ENCODE results near the gene NRDC.

NRDC gene

GRCh38 chr1:51878616-51879336, at the start of gene NRDC:
TSS of gene NRDC (minus strand) at chr1:51878727. CDS start at chr1:51878615, 112 bp downstream.
- peak within 1 kb of the TSS; percentile 99 for H3K4me3 ChIP-seq (ENCODE audit: low read depth, low read length)

GRCh38 chr1:51927029-51927428, 48.5 kb upstream of the NRDC start:
- no peak overlapping the region for H3K4me3 ChIP-seq (ENCODE audit: low read depth, low read length)
- DNase-seq (ENCODE audit: low read depth) = no peak

More at GRCh38 chr1:51878616-51879336, at the start of gene NRDC:
- peak; percentile 99 for DNase-seq (ENCODE audit: low read depth)

GRCh38 chr1:51926171-51926812, 47.8 kb upstream of the NRDC start:
- no peak overlapping the region for H3K4me3 ChIP-seq (ENCODE audit: low read depth, low read length)
- no peak for DNase-seq (ENCODE audit: low read depth)

GRCh38 chr1:51924455-51924854, 45.9 kb upstream of the NRDC start:
- no peak overlapping the region for H3K4me3 ChIP-seq (ENCODE audit: low read depth, low read length)
- no peak for DNase-seq (ENCODE audit: low read depth)

- DNase-seq (ENCODE audit: low read depth) = no peak
- H3K4me3 ChIP-seq (ENCODE audit: low read depth, low read length) = no peak overlapping the region
These were observed 43.5 kb upstream of the NRDC start for GRCh38 chr1:51922040-51922439.

- DNase-seq (ENCODE audit: low read depth) = no peak
- H3K4me3 ChIP-seq (ENCODE audit: low read depth, low read length) = no peak overlapping the region
These were observed 41.6 kb upstream of the NRDC start for GRCh38 chr1:51920130-51920529.

- no peak overlapping the region for H3K4me3 ChIP-seq (ENCODE audit: low read depth, low read length)
- no peak for DNase-seq (ENCODE audit: low read depth)
These were observed 41.2 kb upstream of the NRDC start for GRCh38 chr1:51919684-51920083.

- DNase-seq (ENCODE audit: low read depth) = no peak
These were observed 38.3 kb upstream of the NRDC start for GRCh38 chr1:51916587-51917405.

GRCh38 chr1:51915951-51916350, 37.4 kb upstream of the NRDC start:
- no peak overlapping the region for H3K4me3 ChIP-seq (ENCODE audit: low read depth, low read length)
- DNase-seq (ENCODE audit: low read depth) = no peak

More at GRCh38 chr1:51916587-51917405, 38.3 kb upstream of the NRDC start:
- no peak overlapping the region for H3K4me3 ChIP-seq (ENCODE audit: low read depth, low read length)

GRCh38 chr1:51912881-51913280, 34.4 kb upstream of the NRDC start:
- DNase-seq (ENCODE audit: low read depth) = no peak
- no peak overlapping the region for H3K4me3 ChIP-seq (ENCODE audit: low read depth, low read length)

- no peak overlapping the region for H3K4me3 ChIP-seq (ENCODE audit: low read depth, low read length)
- DNase-seq (ENCODE audit: low read depth) = no peak
These were observed 31.9 kb upstream of the NRDC start for GRCh38 chr1:51910221-51911000.

GRCh38 chr1:51908499-51908898, 30.0 kb upstream of the NRDC start:
- DNase-seq (ENCODE audit: low read depth) = no peak
- no peak overlapping the region for H3K4me3 ChIP-seq (ENCODE audit: low read depth, low read length)

- H3K4me3 ChIP-seq (ENCODE audit: low read depth, low read length) = no peak overlapping the region
- DNase-seq (ENCODE audit: low read depth) = no peak
These were observed 28.7 kb upstream of the NRDC start for GRCh38 chr1:51907079-51907702.

GRCh38 chr1:51906306-51907078, 28.0 kb upstream of the NRDC start:
- no peak for DNase-seq (ENCODE audit: low read depth)
- no peak overlapping the region for H3K4me3 ChIP-seq (ENCODE audit: low read depth, low read length)

GRCh38 chr1:51902456-51902855, 23.9 kb upstream of the NRDC start:
- no peak overlapping the region for H3K4me3 ChIP-seq (ENCODE audit: low read depth, low read length)
- no peak for DNase-seq (ENCODE audit: low read depth)

GRCh38 chr1:51901151-51901550, 22.6 kb upstream of the NRDC start:
- DNase-seq (ENCODE audit: low read depth) = no peak
- H3K4me3 ChIP-seq (ENCODE audit: low read depth, low read length) = no peak overlapping the region

- H3K4me3 ChIP-seq (ENCODE audit: low read depth, low read length) = no peak overlapping the region
- no peak for DNase-seq (ENCODE audit: low read depth)
These were observed 20.5 kb upstream of the NRDC start for GRCh38 chr1:51899022-51899421.

GRCh38 chr1:51898090-51898734, 19.7 kb upstream of the NRDC start:
- peak; percentile 88 for DNase-seq (ENCODE audit: low read depth)
- no peak overlapping the region for H3K4me3 ChIP-seq (ENCODE audit: low read depth, low read length)
